Subcutaneous adipose tissue (tissue), 4 donors: Measurements from ENCODE around the gene HOXC6. TPM values are rescaled to one million over a fixed set of nuclear protein-coding genes. Genes with fewer than 3 reads are reported as not detected.
A peak's percentile ranks its signal among the peaks of the same experiment; 100 is the strongest.

Experiments used
- small RNA-seq: library from RNA; depleted of rRNA; stranded (forward); fragments of <200 nt; gene quantifications from one replicate; pipeline ENCODE3, GENCODE V24; 2016
- total RNA-seq, 4 donors: library from RNA; depleted of rRNA; stranded (reverse); fragments of >200 nt; gene quantifications; one replicate each; pipeline ENCODE4 v1.1.0, GENCODE V29; 2016
- TF ChIP-seq, protein P1 (sequence below): fragments of 450-650 bp; IDR thresholded peaks from one replicate; pipeline ENCODE4 v1.5.1; 2016; ENCODE audit warnings: low read depth, mild to moderate bottlenecking, control low read depth, antibody characterized with exemption, moderate library complexity

HOXC6 gene
- total RNA-seq, 4 donors from 2014 or later = 2.5 to 5.5 (median 5.2) TPM

DNA sequence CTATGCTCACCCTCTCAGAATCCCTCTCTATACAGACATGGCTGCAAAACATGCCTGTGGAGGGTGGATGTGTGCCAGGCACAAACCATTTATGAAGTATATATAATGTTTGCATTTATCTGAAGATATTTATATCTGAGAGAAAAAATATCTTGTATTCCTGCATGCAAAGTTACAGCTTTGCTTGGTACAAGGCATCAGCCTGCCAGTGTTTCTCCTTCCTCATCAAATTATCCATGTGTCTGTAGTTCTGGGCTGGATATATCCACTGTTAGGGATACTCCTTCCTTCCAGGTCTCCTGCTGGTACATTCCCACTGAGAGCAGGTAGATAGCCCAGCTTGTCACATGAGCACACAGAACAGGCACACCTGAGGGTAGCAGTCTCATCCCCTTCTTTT is 37.4 kb downstream of the HOXC6 start:
- TF ChIP-seq, protein P1, sequence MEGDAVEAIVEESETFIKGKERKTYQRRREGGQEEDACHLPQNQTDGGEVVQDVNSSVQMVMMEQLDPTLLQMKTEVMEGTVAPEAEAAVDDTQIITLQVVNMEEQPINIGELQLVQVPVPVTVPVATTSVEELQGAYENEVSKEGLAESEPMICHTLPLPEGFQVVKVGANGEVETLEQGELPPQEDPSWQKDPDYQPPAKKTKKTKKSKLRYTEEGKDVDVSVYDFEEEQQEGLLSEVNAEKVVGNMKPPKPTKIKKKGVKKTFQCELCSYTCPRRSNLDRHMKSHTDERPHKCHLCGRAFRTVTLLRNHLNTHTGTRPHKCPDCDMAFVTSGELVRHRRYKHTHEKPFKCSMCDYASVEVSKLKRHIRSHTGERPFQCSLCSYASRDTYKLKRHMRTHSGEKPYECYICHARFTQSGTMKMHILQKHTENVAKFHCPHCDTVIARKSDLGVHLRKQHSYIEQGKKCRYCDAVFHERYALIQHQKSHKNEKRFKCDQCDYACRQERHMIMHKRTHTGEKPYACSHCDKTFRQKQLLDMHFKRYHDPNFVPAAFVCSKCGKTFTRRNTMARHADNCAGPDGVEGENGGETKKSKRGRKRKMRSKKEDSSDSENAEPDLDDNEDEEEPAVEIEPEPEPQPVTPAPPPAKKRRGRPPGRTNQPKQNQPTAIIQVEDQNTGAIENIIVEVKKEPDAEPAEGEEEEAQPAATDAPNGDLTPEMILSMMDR = no peak

DNA sequence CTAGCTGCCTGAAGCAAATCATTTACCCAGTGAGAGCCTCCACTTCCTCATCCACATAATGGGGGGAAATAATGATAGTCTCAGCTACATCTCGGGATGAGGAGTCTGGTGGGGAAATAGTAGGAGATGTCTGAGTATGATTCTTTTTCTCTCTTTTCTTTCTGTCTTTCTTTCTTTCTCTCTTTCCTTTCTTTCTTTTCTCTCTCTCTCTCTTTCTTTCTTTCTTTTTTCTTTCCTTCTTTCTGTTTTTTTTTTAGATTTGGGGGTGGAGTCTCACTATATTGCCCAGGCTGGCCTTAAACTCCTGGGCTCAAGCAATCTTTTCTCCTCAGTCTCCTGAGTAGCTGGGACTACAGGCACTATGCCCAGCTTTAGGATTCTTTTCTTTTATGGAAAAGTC is 38.2 kb downstream of the HOXC6 start:
- TF ChIP-seq, protein P1 = no peak

DNA sequence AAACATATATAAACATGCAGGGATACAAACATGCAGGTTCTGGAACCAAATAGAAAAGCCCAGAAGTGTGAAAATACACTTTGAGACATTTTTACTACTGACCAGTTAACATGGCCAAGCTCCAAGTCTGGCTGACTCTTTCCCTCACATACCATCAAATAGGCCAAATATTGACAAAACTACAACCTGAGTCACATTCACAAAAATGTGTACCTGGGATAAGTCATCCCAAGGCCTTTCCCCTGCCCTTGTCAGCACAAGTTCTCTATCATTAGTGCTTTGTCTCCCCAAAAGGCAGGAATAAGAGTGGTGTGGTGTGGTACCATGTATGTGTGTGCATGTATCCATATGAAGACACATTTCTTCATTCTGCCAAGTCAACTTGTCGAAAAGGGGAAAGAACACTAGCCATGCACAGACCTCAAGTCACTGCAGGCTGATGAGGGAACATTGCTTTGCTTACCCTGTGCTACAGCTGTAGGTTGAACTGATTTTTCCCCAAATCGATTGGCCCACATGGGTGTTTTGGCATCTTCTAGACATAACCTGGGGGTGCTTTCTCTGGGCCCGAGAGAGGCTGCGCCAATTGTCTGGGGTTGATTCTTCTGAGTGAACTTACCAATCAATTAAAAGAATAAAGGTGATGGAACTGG is 40.3 kb downstream of the HOXC6 start:
- TF ChIP-seq, protein P1 = no peak

DNA sequence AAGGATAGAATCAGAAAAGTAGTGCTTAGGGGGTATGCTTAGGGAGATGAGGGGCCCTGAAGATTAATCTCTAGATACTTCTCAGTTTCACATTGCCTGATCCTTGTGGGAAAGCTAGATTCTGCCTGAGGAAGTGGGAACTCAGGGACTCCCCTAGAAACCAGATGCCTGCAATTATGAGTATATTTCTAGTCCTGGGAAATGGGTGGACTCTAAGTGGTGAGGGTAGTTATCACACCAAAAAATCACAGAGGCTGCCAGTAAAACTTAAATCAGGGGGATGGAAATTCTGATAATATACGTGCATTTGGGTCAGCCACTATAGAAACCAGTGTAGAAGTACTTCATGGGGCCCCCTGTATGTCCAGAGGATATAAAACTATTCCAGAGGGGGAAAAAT is 43.7 kb downstream of the HOXC6 start:
- TF ChIP-seq, protein P1 = no peak

DNA sequence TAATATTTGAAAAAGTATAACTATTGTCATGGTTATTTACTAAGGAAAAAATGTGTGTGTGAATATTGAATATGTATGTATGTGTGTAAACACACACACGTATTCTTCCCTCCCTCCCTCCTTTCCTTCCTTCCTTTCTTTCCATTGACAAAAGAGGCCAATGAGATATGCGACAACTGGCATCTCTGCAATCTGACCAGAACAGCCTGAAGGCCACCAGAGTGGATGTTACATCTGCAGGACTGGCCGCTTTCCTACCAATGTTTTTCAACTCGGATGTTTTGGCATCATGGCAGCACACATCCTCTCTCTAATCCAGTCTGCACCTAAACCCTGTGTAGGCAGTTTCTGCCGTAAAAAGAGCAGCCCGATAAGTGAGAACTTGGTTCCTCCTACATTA is 46.1 kb downstream of the HOXC6 start:
- TF ChIP-seq, protein P1 = no peak

DNA sequence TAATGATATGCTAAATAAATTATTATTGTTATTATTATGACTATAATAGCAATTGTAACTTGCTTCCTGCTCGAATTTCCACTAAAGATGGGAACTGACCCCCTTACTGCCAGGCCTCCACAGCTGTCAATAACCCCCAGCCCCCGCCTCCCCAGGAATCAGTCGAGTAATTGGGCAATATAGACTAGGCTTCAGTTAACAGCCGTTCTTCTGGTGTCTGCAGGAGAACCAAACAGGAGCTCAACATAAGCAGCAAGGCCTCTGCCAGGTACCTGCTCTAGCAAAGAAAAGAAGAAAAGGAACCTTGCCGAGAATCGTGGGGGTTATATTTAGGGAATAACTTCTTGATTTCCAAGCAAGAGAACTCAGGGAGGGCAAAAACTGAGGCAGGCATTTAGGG is 47.2 kb downstream of the HOXC6 start:
- TF ChIP-seq, protein P1 = no peak

DNA sequence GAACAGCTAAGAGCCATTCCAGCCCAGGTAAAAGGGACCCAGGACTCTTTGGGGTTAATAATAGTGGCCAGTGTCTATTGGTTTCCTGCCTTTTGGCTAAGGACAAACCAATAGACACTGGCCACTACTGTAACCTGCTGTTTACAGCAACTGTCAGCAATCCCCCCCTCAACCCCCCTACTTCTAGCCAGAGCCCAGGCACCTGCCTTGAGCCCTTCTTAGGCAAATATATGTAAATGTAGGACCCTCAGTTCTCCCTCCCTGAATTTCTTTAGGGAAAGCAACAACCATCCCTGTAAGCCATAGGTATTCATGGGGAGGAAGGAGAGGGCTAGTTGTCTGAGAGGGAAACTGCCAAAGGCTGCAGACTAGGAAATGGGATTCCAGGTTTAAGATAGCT is 47.7 kb downstream of the HOXC6 start:
- TF ChIP-seq, protein P1 = no peak

Small RNAs within 50 kb of the gene (small RNA-seq; reads per million reads assigned to genes)
- not detected for gene HOXC5
- gene MIR196A2 = 137 reads per million, percentile 98 among the genes with 10 or more reads in this experiment
- gene MIR615 = 35.9 reads per million, percentile 96 among the genes with 10 or more reads in this experiment

Other genes starting within 250 kb of the HOXC6 start
- gene HOXC13, start 89.6 kb upstream of the HOXC6 start, total RNA-seq = 1 to 10 TPM in 1 of 4 donors, under 1 TPM in 1, not detected in 2; 0.34 to 1.1 TPM
- 1 to 10 TPM in 1 of 4 donors, under 1 TPM in 3; 0.17 to 1.8 (median 0.50) TPM for gene HOXC12, start 73.5 kb upstream of the HOXC6 start, total RNA-seq
- under 1 TPM in 3 of 4 donors, not detected in 1; 0.38 to 0.51 (median 0.44) TPM for gene HOXC11, start 55.3 kb upstream of the HOXC6 start, total RNA-seq
- 1 to 10 TPM in 1 of 4 donors, under 1 TPM in 3; 0.34 to 3.4 (median 0.61) TPM for gene HOTAIR, start 53.5 kb upstream of the HOXC6 start, total RNA-seq
- gene HOXC10, start 43.3 kb upstream of the HOXC6 start, total RNA-seq = 10 to 100 TPM in 3 of 4 donors, 1 to 10 TPM in 1; 7.6 to 20.9 (median 12.0) TPM
- gene HOXC9, start 28.3 kb upstream of the HOXC6 start, total RNA-seq = 10 to 100 TPM in 3 of 4 donors, 1 to 10 TPM in 1; 7.6 to 25.1 (median 13.0) TPM
- gene HOXC8, start 19.5 kb upstream of the HOXC6 start, total RNA-seq = 1 to 10 TPM; 2.0 to 5.3 (median 2.7) TPM
- 1 to 10 TPM in 1 of 4 donors, under 1 TPM in 2, not detected in 1; 0.66 to 2.6 (median 0.85) TPM for gene HOXC5, start 4.6 kb downstream of the HOXC6 start, total RNA-seq
- gene HOXC4, start 25.4 kb downstream of the HOXC6 start, total RNA-seq = 1 to 10 TPM; 1.1 to 3.5 (median 2.1) TPM
- gene SMUG1, start 160.5 kb downstream of the HOXC6 start, total RNA-seq = 10 to 100 TPM; 17.1 to 32.8 (median 24.4) TPM